ENCODE data around the gene FNDC1.
"Not testable (repeated sequence)": the region's sequence is repeated elsewhere in the genome, so short reads cannot be mapped to it uniquely, and the experiment has no call there.

The FNDC1 gene

GRCh38 chr6:159271257-159271656 is 102.1 kb downstream of the FNDC1 start:
- Histone ChIP-seq H3K27me3 (ENCODE audit: low read depth, low read length) (no peaks in the 10 kb centered on the region), H3K27ac (ENCODE audit: low read length) (no peak overlapping the region), H3K36me3 (replicated peaks; ENCODE audit: low read depth, low read length) (no peaks in the 10 kb centered on the region), H3K4me1 (ENCODE audit: low read length) (no peaks in the 10 kb centered on the region), H3K9me3 (ENCODE audit: insufficient read depth, low read length) (no peaks in the 10 kb centered on the region), H4K20me1 (ENCODE audit: insufficient read depth, low read length) (no peaks in the 10 kb centered on the region), H3K79me2 (ENCODE audit: low read length) (no peaks in the 10 kb centered on the region), H3K9ac (ENCODE audit: low read length) (no peak overlapping the region), H2AFZ (ENCODE audit: low read depth, low read length) (no peak overlapping the region), H3K4me3 (ENCODE audit: low read length) (no peak overlapping the region), H3K4me2 (ENCODE audit: low read length) (no peak overlapping the region)
- no peak for TF ChIP-seq CTCF (IDR thresholded peaks at IDR 0.05; ENCODE audit: low read depth, low read length)
- no peak for TF ChIP-seq EZH2phosphoT487 (IDR thresholded peaks at IDR 0.05; ENCODE audit: low read depth)

GRCh38 chr6:159278626-159279025 is 109.4 kb downstream of the FNDC1 start:
- Histone ChIP-seq H4K20me1 (ENCODE audit: insufficient read depth, low read length) (no peaks in the 10 kb centered on the region), H3K36me3 (replicated peaks; ENCODE audit: low read depth, low read length) (no peaks in the 10 kb centered on the region), H3K79me2 (ENCODE audit: low read length) (no peaks in the 10 kb centered on the region), H3K9ac (ENCODE audit: low read length) (no peak overlapping the region), H3K27ac (ENCODE audit: low read length) (no peak overlapping the region), H3K4me2 (ENCODE audit: low read length) (no peak overlapping the region), H3K9me3 (ENCODE audit: insufficient read depth, low read length) (no peaks in the 10 kb centered on the region), H3K27me3 (ENCODE audit: low read depth, low read length) (no peaks in the 10 kb centered on the region), H3K4me1 (ENCODE audit: low read length) (no peaks in the 10 kb centered on the region), H3K4me3 (ENCODE audit: low read length) (no peak overlapping the region), H2AFZ (ENCODE audit: low read depth, low read length) (no peak overlapping the region)
- TF ChIP-seq CTCF (IDR thresholded peaks at IDR 0.05; ENCODE audit: low read depth, low read length) (no peak), EZH2phosphoT487 (IDR thresholded peaks at IDR 0.05; ENCODE audit: low read depth) (no peak)

- H3K27ac ChIP-seq (ENCODE audit: low read length), result no peak overlapping the region
- H3K4me1 ChIP-seq (ENCODE audit: low read length), result no peaks in the 10 kb centered on the region
- H3K9me3 ChIP-seq (ENCODE audit: insufficient read depth, low read length), result no peaks in the 10 kb centered on the region
- H3K9ac ChIP-seq (ENCODE audit: low read length), result no peak overlapping the region
- no peak overlapping the region for H3K4me3 ChIP-seq (ENCODE audit: low read length)
- H4K20me1 ChIP-seq (ENCODE audit: insufficient read depth, low read length), result no peaks in the 10 kb centered on the region
- TF ChIP-seq CTCF (IDR thresholded peaks at IDR 0.05; ENCODE audit: low read depth, low read length), result no peak
- TF ChIP-seq EZH2phosphoT487 (IDR thresholded peaks at IDR 0.05; ENCODE audit: low read depth), result no peak
- H3K4me2 ChIP-seq (ENCODE audit: low read length), result no peak overlapping the region
- no peaks in the 10 kb centered on the region for H3K27me3 ChIP-seq (ENCODE audit: low read depth, low read length)
- H2AFZ ChIP-seq (ENCODE audit: low read depth, low read length), result no peak overlapping the region
- H3K79me2 ChIP-seq (ENCODE audit: low read length), result no peaks in the 10 kb centered on the region
- H3K36me3 ChIP-seq (replicated peaks; ENCODE audit: low read depth, low read length), result no peaks in the 10 kb centered on the region
Observed at GRCh38 chr6:159279790-159280277, 110.6 kb downstream of the FNDC1 start.

- Histone ChIP-seq H3K4me3 (ENCODE audit: low read length) (no peak overlapping the region), H3K9me3 (ENCODE audit: insufficient read depth, low read length) (no peaks in the 10 kb centered on the region), H3K9ac (ENCODE audit: low read length) (no peak overlapping the region), H3K27me3 (ENCODE audit: low read depth, low read length) (no peaks in the 10 kb centered on the region), H2AFZ (ENCODE audit: low read depth, low read length) (no peak overlapping the region), H3K79me2 (ENCODE audit: low read length) (no peaks in the 10 kb centered on the region), H3K36me3 (replicated peaks; ENCODE audit: low read depth, low read length) (no peaks in the 10 kb centered on the region), H3K4me2 (ENCODE audit: low read length) (no peak overlapping the region), H3K4me1 (ENCODE audit: low read length) (no peaks in the 10 kb centered on the region), H3K27ac (ENCODE audit: low read length) (no peak overlapping the region), H4K20me1 (ENCODE audit: insufficient read depth, low read length) (no peaks in the 10 kb centered on the region)
- TF ChIP-seq CTCF (IDR thresholded peaks at IDR 0.05; ENCODE audit: low read depth, low read length), result no peak
- no peak for TF ChIP-seq EZH2phosphoT487 (IDR thresholded peaks at IDR 0.05; ENCODE audit: low read depth)
Observed at GRCh38 chr6:159282421-159282820, 113.2 kb downstream of the FNDC1 start.

- H3K9ac ChIP-seq (ENCODE audit: low read length); H3K27me3 ChIP-seq (ENCODE audit: low read depth, low read length); H3K79me2 ChIP-seq (ENCODE audit: low read length); H3K4me1 ChIP-seq (ENCODE audit: low read length); H3K27ac ChIP-seq (ENCODE audit: low read length); H2AFZ ChIP-seq (ENCODE audit: low read depth, low read length); H3K4me2 ChIP-seq (ENCODE audit: low read length); H3K4me3 ChIP-seq (ENCODE audit: low read length); H3K36me3 ChIP-seq (replicated peaks; ENCODE audit: low read depth, low read length); H3K9me3 ChIP-seq (ENCODE audit: insufficient read depth, low read length); H4K20me1 ChIP-seq (ENCODE audit: insufficient read depth, low read length): not testable (repeated sequence)
Observed at GRCh38 chr6:159284661-159285060, 115.5 kb downstream of the FNDC1 start.

All from OCI-LY3 (cell line).